ENCODE results near the gene ACVR1.
"Not testable (repeated sequence)": the region's sequence is repeated elsewhere in the genome, so short reads cannot be mapped to it uniquely, and the experiment has no call there.

Gene ACVR1

GRCh38 chr2:157722580-157723234, 153.4 kb downstream of the ACVR1 start:
- no peak for DNase-seq (ENCODE audit: low read depth in 2 of 2)

DNA sequence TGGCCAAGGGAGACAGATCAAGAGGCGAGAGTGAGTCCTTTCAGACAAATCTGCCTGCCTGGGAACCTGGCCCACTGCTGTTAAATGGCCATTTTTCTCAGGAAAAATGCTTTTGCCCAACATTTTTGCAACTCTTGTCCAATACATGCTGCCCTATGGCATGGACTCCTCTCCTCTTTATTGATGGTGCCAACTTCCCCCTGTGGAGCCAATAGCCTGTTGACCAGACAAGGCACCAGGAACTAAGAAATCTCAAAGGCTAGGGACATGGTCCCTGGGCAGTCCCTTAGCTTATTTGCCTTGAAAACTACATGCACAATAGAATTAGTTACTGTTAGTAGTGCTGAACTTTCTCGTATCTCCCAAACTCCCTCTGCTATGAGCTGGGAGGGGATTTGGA, 155.6 kb downstream of the ACVR1 start:
- DNase-seq (ENCODE audit: low read depth in 2 of 2) = no peak

DNA sequence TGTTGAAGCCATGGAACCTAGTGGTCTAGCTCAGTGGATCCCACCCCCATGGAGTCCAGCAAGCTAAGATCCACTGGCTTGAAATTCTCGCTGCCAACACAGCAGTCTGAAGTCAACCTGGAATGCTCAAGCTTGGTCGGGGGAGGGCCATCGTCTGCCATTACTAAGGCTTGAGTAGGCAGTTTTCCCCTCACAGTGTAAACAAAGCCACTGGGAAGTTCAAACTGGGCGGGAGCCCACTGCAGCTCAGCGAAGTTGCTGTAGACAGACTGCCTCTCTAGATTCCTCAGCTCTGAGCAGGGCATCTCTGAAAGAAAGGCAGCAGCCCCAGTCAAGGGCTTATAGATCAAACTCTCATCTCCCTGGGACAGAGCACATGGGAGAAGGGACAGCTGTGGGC, 171.5 kb downstream of the ACVR1 start:
- DNase-seq (ENCODE audit: low read depth in 2 of 2) = not testable (repeated sequence)

DNA sequence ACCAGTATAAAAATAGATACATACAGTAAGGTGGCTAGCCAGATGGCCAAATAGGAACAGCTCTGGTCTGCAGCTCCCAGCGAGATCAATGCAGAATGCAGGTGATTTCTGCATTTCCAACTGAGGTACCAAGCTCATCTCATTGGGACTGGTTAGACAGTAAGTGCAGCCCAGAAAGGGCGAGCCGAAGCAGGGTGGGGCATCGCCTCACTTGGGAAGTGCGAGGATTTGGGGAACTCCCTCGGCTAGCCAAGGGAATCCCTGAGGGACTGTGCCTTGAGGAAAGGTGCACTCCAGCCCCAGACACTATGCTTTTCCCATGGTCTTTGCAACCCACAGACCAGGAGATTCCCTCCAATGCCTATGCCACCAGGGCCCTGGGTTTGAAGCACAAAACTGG, 172.0 kb downstream of the ACVR1 start:
- not testable (repeated sequence) for DNase-seq (ENCODE audit: low read depth in 2 of 2)

GRCh38 chr2:157699806-157700205, 176.3 kb downstream of the ACVR1 start:
- DNase-seq (ENCODE audit: low read depth in 2 of 2) = no peak

- no peak for DNase-seq (ENCODE audit: low read depth in 2 of 2)
Observed at GRCh38 chr2:157699009-157699408, 177.1 kb downstream of the ACVR1 start.

GRCh38 chr2:157698430-157698829, 177.7 kb downstream of the ACVR1 start:
- DNase-seq (ENCODE audit: low read depth in 2 of 2) = no peak

DNA sequence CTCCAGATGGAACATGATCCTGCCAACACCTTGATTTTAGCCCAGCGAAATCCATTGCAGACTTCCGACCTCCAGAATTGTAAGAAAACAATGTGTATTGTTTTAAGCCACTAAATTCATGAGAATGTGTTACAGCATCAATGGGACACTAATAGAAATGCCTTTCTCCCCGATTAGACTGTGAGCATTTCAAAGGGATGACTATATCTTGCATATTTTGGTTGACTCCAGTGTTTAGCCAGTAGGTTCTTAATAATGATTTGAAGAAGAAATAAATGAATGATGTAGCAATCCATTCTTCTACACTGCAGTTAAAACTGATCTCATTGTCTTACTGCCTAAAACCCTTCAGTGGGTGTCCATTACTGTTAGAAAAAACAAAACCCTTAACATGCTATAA, 180.1 kb downstream of the ACVR1 start:
- DNase-seq (ENCODE audit: low read depth in 2 of 2) = no peak

DNA sequence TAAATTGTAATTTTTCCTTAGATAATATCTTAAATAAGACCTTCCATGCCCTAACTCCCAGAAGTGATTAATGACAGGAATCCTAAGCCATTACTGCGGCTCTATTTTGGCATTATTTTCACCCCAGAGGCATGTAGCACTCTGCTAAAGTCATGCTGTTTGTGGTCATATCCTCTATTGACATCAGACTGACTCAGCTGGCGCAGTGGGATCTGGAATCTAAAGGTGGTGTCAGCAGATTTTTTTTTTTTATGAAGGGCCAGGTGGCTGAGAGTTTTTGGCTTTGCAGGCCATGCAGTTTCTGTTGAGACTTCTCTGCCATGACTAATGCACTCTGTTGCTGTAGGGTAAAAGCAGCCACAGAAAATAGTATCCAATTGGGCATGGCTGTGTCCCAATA, 183.4 kb downstream of the ACVR1 start:
- no peak for DNase-seq (ENCODE audit: low read depth in 2 of 2)

- no peak for DNase-seq (ENCODE audit: low read depth in 2 of 2)
Observed at GRCh38 chr2:157691695-157692094, 184.4 kb downstream of the ACVR1 start.

DNA sequence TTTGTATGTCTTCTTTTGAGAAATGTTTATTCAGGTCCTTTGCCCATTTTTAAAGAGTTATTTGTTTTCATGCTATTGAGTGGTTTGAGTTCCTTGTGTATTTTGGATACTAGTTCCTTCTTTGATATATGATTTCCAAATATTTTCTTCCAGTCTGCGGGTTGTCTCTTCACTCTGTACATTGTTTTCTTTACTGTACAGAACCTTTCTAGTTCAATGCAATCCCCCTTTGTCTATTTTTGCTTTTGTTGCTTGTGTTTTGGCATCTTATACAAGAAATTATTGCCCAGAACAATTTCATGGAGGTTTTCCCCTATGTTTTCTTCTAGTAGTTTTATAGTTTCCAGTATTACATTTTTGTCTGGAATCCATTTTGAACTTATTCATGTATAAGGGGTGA, 185.0 kb downstream of the ACVR1 start:
- DNase-seq (ENCODE audit: low read depth in 2 of 2) = no peak

Data from stimulated activated CD8-positive, alpha-beta memory T cell treated with anti-CD3 and anti-CD28 coated beads, Interleukin-2, amount 100 ng/mL, for 48 hours (primary cell).